ENCODE results near the gene LDB2. TPM values are rescaled to one million over a fixed set of nuclear protein-coding genes. Genes with fewer than 3 reads are reported as not detected.

Gene LDB2
- total and polyA plus RNA-seq, 2 of the 8 experiments (the other 6 are each of a cell fraction or from before 2014, with no cell fraction given), result 57.0 to 140 TPM

- no peak overlapping the region for H3K23ac ChIP-seq (ENCODE audit: insufficient read length)
- no peak overlapping the region for H4K91ac ChIP-seq (replicated peaks; ENCODE audit: insufficient read length, low read length)
- no peak overlapping the region for H3K18ac ChIP-seq (ENCODE audit: extremely low read depth, low read length)
- H2BK20ac ChIP-seq (ENCODE audit: low read length), result 0 out of 2 replicates have a peak overlapping the region, but pooled peaks have one; percentile 21
- H3K56ac ChIP-seq (replicated peaks; ENCODE audit: insufficient read length, low read depth, low read length), result no peak overlapping the region
- H2BK12ac ChIP-seq (ENCODE audit: low read depth, low read length), result no peak overlapping the region
- peak overlapping the region; percentile 76; the same call in 1 of the 2 replicates for H2AK5ac ChIP-seq (ENCODE audit: low read depth, low read length)
- DNase-seq (ENCODE audit: low read depth in 1 of 2, low spot score in 2 of 2) (no peak), FAIRE-seq (no peak)
- ChIA-PET POLR2A (ENCODE audit: partially characterized antibody) (no interaction called here), CTCF (ENCODE audit: partially characterized antibody) (no interaction called here)
- no peak overlapping the region for H3K14ac ChIP-seq (ENCODE audit: insufficient read length)
- peak overlapping the region; percentile 85 for H2BK5ac ChIP-seq (ENCODE audit: low read depth, low read length)
- no peaks in the 10 kb centered on the region; a peak in 1 of 4 replicates for H3K9me3 ChIP-seq (ENCODE audit: insufficient read depth in 2 of 2, low read depth in 1 of 2, low read length in 1 of 2)
- 88% methylated on average over 16 of the region's 16 CpGs; no CpG with 5 or more reads in 1 of the 2 experiments for WGBS, 2 experiments (ENCODE audit: extremely low coverage in 1 of 2, insufficient coverage in 1 of 2, insufficient read length in 1 of 2, insufficient replicate concordance in 2 of 2, low coverage in 1 of 2, low lambda C conversion rate in 2 of 2, missing lambda C conversion rate in 1 of 2)
- H3K4me3 ChIP-seq (ENCODE audit: extremely low read depth in 1 of 4, insufficient read depth in 2 of 4, low read depth in 3 of 4, low read length in 4 of 4), result 0 out of 8 replicates have a peak overlapping the region, but pooled peaks of 1 of the 4 experiments have one; percentile 1
- H3K79me2 ChIP-seq (ENCODE audit: control insufficient read depth in 1 of 2, insufficient read depth in 2 of 2, low read length in 2 of 2), result peaks cover 0 to 7% of the 10 kb centered on the region in 2 experiments; a peak in 2 of 4 replicates
- no peaks in the 10 kb centered on the region for H3K36me3 ChIP-seq (ENCODE audit: control insufficient read depth in 2 of 4, insufficient read depth in 4 of 4, low read length in 3 of 4)
- no peak overlapping the region for H2BK120ac ChIP-seq (replicated peaks; ENCODE audit: low read depth, low read length)
- H4K5ac ChIP-seq (ENCODE audit: insufficient read length, low read depth, low read length), result no peak overlapping the region
- H3K4me1 ChIP-seq (replicated peaks in 1 of 4; ENCODE audit: control insufficient read depth in 3 of 4, insufficient read depth in 4 of 4, low read length in 3 of 4), result peaks cover 2 to 12% (median 12%) of the 10 kb centered on the region in 4 experiments; a peak in 6 of 7 replicates
- no peaks in the 10 kb centered on the region; the same call in 1 of the 2 replicates for H3K79me1 ChIP-seq (ENCODE audit: low read depth, low read length)
- H4K8ac ChIP-seq (ENCODE audit: extremely low read depth, insufficient read depth, low read length), result no peak overlapping the region
- no peaks in the 10 kb centered on the region for H4K20me1 ChIP-seq (replicated peaks in 1 of 2; ENCODE audit: control insufficient read depth in 1 of 2, insufficient read depth in 2 of 2, low read length in 2 of 2)
- H3K27ac ChIP-seq (ENCODE audit: low read depth, low read length), result no peak overlapping the region
- no peaks in the 10 kb centered on the region for H3K23me2 ChIP-seq (ENCODE audit: low read depth, low read length)
- H2BK15ac ChIP-seq (ENCODE audit: low read length), result 0 out of 2 replicates have a peak overlapping the region, but pooled peaks have one; percentile 25
- no peak overlapping the region for H3K9ac ChIP-seq (replicated peaks in 1 of 4; ENCODE audit: extremely low read depth in 1 of 4, low read depth in 3 of 4, low read length in 3 of 4)
- H3K4me2 ChIP-seq (ENCODE audit: insufficient read depth in 1 of 2, low read depth in 2 of 2, low read length in 2 of 2), result peak overlapping the region; percentile 11 to 39; a peak in 3 of 4 replicates
- H3K4ac ChIP-seq (replicated peaks; ENCODE audit: insufficient read length, low read depth, low read length), result no peak overlapping the region
- no peaks in the 10 kb centered on the region for H3K27me3 ChIP-seq (replicated peaks in 1 of 4; ENCODE audit: control insufficient read depth in 3 of 4, extremely low read depth in 1 of 4, insufficient read depth in 3 of 4, low read length in 3 of 4)
- no peak overlapping the region for H2AFZ ChIP-seq (ENCODE audit: low read length)
- no peak for TF ChIP-seq SIRT6 (IDR thresholded peaks at IDR 0.05; ENCODE audit: low read length)
- TF ChIP-seq, protein P1, sequence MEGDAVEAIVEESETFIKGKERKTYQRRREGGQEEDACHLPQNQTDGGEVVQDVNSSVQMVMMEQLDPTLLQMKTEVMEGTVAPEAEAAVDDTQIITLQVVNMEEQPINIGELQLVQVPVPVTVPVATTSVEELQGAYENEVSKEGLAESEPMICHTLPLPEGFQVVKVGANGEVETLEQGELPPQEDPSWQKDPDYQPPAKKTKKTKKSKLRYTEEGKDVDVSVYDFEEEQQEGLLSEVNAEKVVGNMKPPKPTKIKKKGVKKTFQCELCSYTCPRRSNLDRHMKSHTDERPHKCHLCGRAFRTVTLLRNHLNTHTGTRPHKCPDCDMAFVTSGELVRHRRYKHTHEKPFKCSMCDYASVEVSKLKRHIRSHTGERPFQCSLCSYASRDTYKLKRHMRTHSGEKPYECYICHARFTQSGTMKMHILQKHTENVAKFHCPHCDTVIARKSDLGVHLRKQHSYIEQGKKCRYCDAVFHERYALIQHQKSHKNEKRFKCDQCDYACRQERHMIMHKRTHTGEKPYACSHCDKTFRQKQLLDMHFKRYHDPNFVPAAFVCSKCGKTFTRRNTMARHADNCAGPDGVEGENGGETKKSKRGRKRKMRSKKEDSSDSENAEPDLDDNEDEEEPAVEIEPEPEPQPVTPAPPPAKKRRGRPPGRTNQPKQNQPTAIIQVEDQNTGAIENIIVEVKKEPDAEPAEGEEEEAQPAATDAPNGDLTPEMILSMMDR (IDR thresholded peaks at IDR 0.05; ENCODE audit: control extremely low read depth in 1 of 3, insufficient read depth in 1 of 3, low read depth in 1 of 3, low read length in 3 of 3), result no peak
- no peak for TF ChIP-seq RNF2 (IDR thresholded peaks at IDR 0.05; ENCODE audit: borderline replicate concordance, low read depth, low read length, missing control alignments, poor library complexity, severe bottlenecking)
- TF ChIP-seq ZNF274 (IDR thresholded peaks at IDR 0.05; ENCODE audit: borderline replicate concordance, extremely low read depth, low read length), result no peak
- no peak for TF ChIP-seq YY1 (IDR thresholded peaks at IDR 0.05; ENCODE audit: low read depth, low read length)
- no peak for TF ChIP-seq CTBP2 (IDR thresholded peaks at IDR 0.05; ENCODE audit: borderline replicate concordance, insufficient read depth, insufficient read length, low read length)
- no peak for TF ChIP-seq HDAC6 (IDR thresholded peaks at IDR 0.05; ENCODE audit: low read depth, low read length)
- no peak for TF ChIP-seq KDM4A (IDR thresholded peaks at IDR 0.05; ENCODE audit: low read depth, low read length, severe bottlenecking)
Measured at GRCh38 chr4:16608611-16609125, 289.8 kb downstream of the LDB2 start.

All from H1 (cell line).